Measurements from ENCODE around the gene LYRM1.

LYRM1 gene

GRCh38 chr16:20867585-20867984 lies 33.0 kb upstream of the LYRM1 start:
- H3K27me3 ChIP-seq (ENCODE audit: insufficient read depth, low read length, poor library complexity, severe bottlenecking): no peaks in the 10 kb centered on the region
- H3K36me3 ChIP-seq (ENCODE audit: insufficient read depth, low read length): no peaks in the 10 kb centered on the region

GRCh38 chr16:20868890-20869289 lies 31.7 kb upstream of the LYRM1 start:
- Histone ChIP-seq H3F3A (ENCODE audit: low read depth) (no peaks in the 10 kb centered on the region), H3K79me2 (ENCODE audit: insufficient read depth, low read length) (peaks cover 78% of the 10 kb centered on the region), H3K4me3 (ENCODE audit: low read length, poor library complexity, severe bottlenecking) (no peak overlapping the region), H3K4me1 (ENCODE audit: insufficient read depth, low read length, poor library complexity, severe bottlenecking) (peaks cover 57% of the 10 kb centered on the region), H3K9me2 (replicated peaks; ENCODE audit: low read depth, low read length) (no peaks in the 10 kb centered on the region), H4K20me1 (ENCODE audit: insufficient read depth, low read length, poor library complexity, severe bottlenecking) (no peaks in the 10 kb centered on the region), H3K9ac (ENCODE audit: low read depth, low read length, poor library complexity, severe bottlenecking) (no peak overlapping the region), H3K9me3 (ENCODE audit: insufficient read depth, low read depth, low read length) (no peaks in the 10 kb centered on the region), H3K4me2 (ENCODE audit: low read depth, low read length, poor library complexity, severe bottlenecking) (no peak overlapping the region), H2AFZ (ENCODE audit: low read length) (no peak overlapping the region), H3K27me3 (ENCODE audit: insufficient read depth, low read length, poor library complexity, severe bottlenecking) (no peaks in the 10 kb centered on the region), H3K36me3 (ENCODE audit: insufficient read depth, low read length) (no peaks in the 10 kb centered on the region)
- TF ChIP-seq CTCF (conservative IDR thresholded peaks at IDR 0.05; ENCODE audit: low read length): no peak
- TF ChIP-seq EZH2phosphoT487 (IDR thresholded peaks at IDR 0.05; ENCODE audit: borderline replicate concordance): no peak

More at GRCh38 chr16:20867585-20867984, 33.0 kb upstream of the LYRM1 start:
- no peaks in the 10 kb centered on the region for H4K20me1 ChIP-seq (ENCODE audit: insufficient read depth, low read length, poor library complexity, severe bottlenecking)
- no peak overlapping the region for H3K9ac ChIP-seq (ENCODE audit: low read depth, low read length, poor library complexity, severe bottlenecking)
- H3K4me1 ChIP-seq (ENCODE audit: insufficient read depth, low read length, poor library complexity, severe bottlenecking): peaks cover 51% of the 10 kb centered on the region
- H3F3A ChIP-seq (ENCODE audit: low read depth): no peaks in the 10 kb centered on the region
- no peak for TF ChIP-seq CTCF (conservative IDR thresholded peaks at IDR 0.05; ENCODE audit: low read length)
- no peak for TF ChIP-seq EZH2phosphoT487 (IDR thresholded peaks at IDR 0.05; ENCODE audit: borderline replicate concordance)
- H3K9me2 ChIP-seq (replicated peaks; ENCODE audit: low read depth, low read length): no peaks in the 10 kb centered on the region
- no peak overlapping the region for H3K4me2 ChIP-seq (ENCODE audit: low read depth, low read length, poor library complexity, severe bottlenecking)
- no peak overlapping the region for H3K4me3 ChIP-seq (ENCODE audit: low read length, poor library complexity, severe bottlenecking)
- H2AFZ ChIP-seq (ENCODE audit: low read length): no peak overlapping the region
- peaks cover 79% of the 10 kb centered on the region for H3K79me2 ChIP-seq (ENCODE audit: insufficient read depth, low read length)
- no peaks in the 10 kb centered on the region for H3K9me3 ChIP-seq (ENCODE audit: insufficient read depth, low read depth, low read length)

- H3K36me3 ChIP-seq (ENCODE audit: insufficient read depth, low read length): no peaks in the 10 kb centered on the region
- no peak overlapping the region for H3K9ac ChIP-seq (ENCODE audit: low read depth, low read length, poor library complexity, severe bottlenecking)
- no peaks in the 10 kb centered on the region for H3K9me3 ChIP-seq (ENCODE audit: insufficient read depth, low read depth, low read length)
- peaks cover 76% of the 10 kb centered on the region for H3K79me2 ChIP-seq (ENCODE audit: insufficient read depth, low read length)
- H3K4me2 ChIP-seq (ENCODE audit: low read depth, low read length, poor library complexity, severe bottlenecking): no peak overlapping the region
- no peaks in the 10 kb centered on the region for H3K27me3 ChIP-seq (ENCODE audit: insufficient read depth, low read length, poor library complexity, severe bottlenecking)
- no peak overlapping the region for H3K4me3 ChIP-seq (ENCODE audit: low read length, poor library complexity, severe bottlenecking)
- H3K9me2 ChIP-seq (replicated peaks; ENCODE audit: low read depth, low read length): no peaks in the 10 kb centered on the region
- H2AFZ ChIP-seq (ENCODE audit: low read length): no peak overlapping the region
- no peaks in the 10 kb centered on the region for H4K20me1 ChIP-seq (ENCODE audit: insufficient read depth, low read length, poor library complexity, severe bottlenecking)
- H3K4me1 ChIP-seq (ENCODE audit: insufficient read depth, low read length, poor library complexity, severe bottlenecking): peaks cover 65% of the 10 kb centered on the region
- TF ChIP-seq EZH2phosphoT487 (IDR thresholded peaks at IDR 0.05; ENCODE audit: borderline replicate concordance) (no peak), CTCF (conservative IDR thresholded peaks at IDR 0.05; ENCODE audit: low read length) (no peak)
- H3F3A ChIP-seq (ENCODE audit: low read depth): no peaks in the 10 kb centered on the region
These were observed 30.3 kb upstream of the LYRM1 start for GRCh38 chr16:20870122-20870820.
